CD4-positive, alpha-beta T cell treated with Interleukin-6 for 4 hours (primary cell): Measurements from ENCODE around the gene CCDC154.

Source experiments
- DNase-seq: peaks from one replicate; pipeline ENCODE4 v3.0.0-alpha.2; 2020; ENCODE audit warnings: mixed read lengths

CCDC154 gene

DNA sequence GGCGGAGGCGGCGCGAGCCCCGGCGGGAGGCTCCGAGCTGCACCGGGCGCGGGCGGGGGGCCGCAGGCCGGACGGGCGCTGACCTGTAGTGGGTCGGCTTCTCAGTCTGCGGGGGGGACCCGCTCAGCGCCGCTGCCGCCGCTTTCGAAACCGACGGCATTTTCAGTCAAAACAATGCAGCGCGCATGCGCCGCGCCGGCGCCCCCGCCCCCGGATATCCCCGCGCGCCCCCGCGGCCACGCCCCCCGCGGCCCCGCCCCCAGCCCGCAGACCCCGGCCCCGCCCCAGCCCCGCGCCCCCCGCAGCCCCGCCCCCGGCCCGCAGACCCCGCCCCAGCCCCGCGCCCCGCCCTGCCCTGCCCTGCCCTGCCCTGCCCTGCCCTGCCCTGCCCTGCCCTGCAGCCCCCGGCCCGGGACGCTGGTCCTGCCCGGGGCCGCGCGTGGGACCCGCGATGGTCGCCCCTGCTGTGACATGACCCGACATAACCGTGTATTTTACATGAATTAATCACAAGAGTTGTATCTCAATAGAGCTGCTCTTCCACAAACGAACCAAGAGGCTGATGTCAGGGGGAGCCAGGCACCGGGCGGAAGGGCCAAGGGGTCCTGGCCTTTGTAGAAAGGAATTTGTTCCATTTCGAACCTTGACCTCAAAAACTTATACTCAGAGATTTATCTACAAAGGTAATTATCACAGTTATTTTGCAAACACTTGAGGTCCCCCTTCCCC, 29.7 kb downstream of the CCDC154 start, which contains the start of gene UNKL:
TSS of gene UNKL (minus strand) at position 173 of the 729 bp plus-strand sequence. CDS start at position 160, 13 bp downstream.
- peak; percentile 92 for DNase-seq

DNA sequence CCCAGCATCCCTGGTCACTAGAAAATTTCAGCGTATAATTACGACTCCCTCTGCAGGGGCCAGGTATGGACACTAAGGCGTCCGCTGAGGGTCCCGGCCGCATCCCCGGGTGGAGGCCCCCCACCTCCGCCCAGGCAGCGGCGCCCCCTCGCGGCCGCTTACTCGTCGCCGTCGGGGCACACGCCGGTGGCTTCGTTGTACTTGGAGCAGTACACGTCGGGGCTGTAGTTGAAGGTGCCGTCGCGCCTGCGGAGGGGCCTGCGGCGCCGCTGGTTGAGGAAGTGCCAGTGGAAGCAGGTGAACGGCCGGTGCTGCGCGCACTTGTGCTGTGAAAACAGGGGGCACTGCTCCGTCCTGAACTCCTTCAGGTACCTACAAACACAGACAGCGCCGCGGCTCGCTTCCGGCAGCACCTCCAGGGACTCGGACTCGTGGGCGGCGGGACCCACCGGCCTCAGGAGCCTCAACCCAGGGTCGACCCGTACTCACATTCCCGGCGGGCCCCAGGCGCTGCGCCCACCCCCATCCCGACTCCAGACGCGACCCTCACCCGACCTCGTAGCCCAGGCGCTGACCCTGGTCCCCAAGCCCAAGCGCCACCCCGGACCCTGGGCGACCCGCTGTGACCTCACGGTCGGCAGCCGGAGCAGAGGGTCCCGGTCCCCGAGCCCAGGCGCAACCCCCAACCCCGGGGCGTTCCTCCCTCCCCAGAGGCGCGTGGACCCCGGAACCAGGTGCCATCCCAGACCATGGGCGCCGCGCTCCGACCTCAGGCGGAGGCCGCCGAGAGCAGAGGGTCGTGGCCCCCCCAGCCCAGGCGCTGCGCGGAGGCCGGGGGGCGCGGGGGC, 30.4 kb downstream of the CCDC154 start:
- peak; percentile 66 for DNase-seq

DNA sequence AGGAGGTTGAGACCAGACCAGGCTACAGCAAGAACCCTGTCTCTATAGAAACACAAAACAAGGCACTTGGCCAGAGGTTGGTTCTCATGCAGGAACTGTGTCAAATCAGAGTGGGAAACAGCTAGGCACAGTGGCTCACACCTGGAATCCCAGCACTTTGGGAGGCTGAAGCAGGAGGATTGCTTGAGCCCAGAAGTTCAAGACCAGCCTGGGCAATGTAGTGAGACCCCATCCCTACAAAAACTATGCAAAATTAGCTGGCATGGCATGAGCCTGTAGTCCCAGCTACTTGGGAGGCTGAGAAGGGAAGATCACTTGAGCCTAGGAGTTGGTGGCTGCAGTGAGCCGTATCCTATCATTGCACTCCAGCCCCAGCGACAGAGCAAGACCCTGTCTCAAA, 31.5 kb downstream of the CCDC154 start:
- DNase-seq: no peak

DNA sequence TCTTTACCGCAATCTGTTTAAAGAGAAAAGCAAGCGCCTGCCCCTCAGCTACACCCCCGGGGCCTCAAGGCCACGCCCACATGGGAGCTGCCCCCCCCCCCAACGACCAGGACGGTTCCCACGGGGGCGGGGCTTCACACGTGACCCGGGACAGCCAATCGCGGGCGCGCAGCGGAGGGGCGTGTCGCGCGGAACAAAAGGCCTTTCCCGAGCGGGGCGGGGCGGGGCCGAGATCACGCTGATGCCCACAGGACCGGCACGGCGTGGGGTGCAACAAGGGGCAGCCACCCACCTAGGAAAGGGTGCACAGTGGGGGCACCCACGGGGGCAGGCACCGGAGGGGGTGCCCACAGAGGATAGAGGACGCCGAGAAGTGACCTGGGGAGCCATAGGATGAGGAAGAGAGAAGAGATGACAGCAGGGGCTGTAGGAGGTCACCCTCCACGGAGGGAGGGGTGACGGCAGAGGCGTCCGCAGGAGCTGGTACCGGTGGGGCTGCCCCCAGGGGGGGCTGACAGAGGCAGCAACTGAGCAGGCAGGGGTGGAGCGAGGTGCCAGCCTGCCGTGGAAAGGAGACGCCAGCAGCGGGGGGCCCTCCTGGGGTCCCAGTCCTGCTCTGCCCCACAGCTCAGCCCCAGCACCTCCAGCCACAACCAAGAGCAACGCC, 36.1 kb downstream of the CCDC154 start:
- peak; percentile 97 for DNase-seq

DNA sequence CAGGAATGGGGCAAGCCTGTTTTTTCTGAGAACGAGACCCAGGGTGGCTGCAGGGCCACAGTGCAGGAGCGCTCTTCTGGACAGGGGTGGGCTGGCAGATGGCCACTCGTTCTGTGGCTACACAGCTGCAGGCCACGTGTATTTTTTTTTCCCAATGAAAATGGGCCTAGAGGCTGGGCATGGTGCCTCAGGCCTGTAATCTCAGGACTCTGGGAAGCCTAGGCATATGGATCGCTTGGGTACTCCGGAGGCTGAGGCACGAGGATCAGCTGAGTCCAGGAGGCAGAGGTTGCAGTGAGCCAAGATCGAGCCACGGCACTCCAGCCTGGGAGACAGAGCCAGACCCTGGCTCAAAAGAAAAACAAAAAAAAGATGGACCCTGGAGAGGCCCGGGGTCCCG, 36.6 kb downstream of the CCDC154 start:
- no peak for DNase-seq

DNA sequence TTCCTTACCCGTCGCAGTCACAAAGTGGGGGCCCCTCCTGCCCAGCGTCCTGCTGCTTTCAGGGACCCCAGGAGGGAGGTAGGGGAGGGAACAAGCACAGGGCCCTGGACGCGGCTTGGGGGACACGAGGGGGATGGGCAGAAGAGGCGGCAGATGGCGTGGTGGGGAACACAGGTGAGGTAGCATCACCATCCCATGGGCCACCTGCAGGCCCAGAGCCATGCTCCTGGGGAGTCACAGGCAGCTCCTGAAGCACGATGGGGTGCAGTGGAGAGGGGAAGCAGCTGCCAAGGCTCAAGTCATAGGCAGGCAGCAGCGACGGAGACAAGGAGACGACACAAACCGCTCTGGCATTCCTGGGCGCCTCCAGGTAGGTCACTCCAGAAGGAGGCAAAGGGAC, 40.6 kb downstream of the CCDC154 start:
- DNase-seq: no peak

DNA sequence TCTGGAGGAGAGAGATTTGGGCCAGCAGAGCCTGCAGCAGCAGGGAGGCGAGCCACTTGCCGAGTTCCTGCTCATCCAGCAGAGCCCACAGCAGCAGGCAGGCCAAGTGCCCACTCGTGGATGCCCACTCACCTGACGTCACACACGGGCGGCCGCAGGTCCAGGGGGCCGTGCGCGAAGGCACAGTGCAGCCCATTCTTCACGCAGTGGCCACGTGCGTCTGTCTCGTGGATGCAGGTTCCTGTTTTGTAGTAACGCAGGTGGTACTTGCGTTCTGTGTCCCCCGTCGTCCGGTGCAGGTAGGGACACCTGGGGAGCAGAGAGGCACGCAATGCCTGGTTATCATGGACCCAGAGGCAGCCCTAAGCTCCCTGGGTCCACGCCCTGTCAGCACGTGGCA, 41.3 kb downstream of the CCDC154 start:
- no peak for DNase-seq

DNA sequence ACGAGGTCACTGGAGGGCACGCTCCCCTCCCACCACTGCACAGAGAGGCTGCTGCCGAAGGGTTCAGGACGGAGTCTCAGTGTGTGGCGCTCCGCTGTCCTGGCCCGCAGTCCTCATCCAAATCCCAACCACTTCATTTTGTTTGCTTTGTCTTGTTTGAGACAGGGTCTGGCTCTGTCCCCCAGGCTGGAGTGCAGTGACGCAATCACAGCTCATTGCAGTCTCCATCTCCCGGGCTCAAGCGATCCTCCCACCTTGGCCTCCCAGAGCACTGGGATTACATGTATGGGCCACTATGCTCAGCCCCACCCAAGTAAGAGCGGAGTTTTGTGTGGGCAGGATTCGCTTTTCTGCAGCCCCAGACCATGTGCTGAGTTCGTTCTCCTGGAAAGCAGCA, 42.6 kb downstream of the CCDC154 start:
- DNase-seq: no peak

DNA sequence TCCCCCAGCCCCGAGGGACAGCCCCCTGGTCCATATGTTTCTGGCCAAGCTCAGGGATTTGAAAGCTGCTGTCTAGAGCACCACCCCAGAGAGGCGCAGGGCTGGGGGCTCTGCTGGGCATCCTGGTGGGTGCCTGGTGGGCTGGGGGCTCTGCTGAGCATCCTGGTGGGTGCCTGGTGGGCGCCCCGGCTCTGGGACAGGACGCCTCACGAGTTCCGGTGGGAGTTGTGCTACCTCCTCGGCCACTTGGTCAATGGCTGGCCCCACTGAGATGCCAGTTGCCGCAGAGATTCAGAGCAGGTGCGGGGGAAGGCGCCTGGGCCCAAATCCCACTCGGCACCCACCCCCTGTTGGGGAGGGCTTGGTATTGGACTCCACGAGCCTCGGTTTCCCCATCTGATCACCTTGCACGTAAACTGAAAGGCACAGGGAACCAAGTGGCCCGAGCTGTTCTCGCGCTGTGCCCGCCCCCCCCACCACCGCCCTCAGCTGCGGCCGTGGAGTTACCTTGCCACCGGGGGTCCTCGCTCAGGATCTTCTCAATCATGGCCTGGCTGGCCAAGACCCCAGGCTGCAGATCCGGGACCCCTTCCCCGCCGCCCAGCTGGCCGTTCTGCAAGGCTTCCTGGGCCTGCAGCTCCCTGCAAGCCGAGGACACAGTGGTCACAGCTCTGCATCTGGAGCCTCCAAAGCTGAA, 43.1 kb downstream of the CCDC154 start:
- DNase-seq: no peak

DNA sequence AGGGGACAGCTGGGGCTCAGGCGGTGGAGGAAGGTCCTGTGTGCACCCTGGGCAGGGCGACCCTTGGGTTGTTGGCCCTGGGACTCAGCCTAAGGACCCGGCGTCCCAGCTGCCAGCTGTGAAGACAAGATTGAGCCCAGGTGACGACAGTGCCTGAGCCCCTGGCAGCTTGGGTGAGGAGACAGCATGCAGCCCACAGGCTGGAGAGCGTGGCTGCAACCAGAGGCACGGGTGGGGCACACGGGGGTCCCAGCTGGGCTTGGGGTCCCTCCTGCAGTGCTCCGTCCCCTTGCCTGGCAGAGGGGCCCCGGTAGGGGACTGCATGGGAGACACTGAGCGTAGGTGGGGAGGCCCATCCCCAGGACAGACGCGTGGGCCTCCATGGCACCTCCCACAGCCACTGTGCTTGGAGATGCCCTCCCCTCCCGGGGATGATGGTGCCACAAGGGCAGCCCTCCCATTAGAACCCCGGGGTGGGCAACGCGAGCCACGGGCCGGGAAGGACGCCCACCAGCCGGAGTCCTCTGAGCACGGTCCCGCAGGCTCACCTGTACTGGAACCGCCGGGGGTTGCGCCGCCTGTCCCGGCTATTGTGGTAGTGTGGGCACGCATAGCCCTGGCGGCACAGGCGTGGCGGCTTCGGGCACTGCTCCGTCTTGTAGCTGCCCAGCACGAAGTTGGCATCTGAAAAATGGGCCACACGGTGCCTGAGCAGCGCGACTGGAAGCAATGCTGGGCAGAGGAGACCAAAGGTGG, 45.4 kb downstream of the CCDC154 start:
- DNase-seq: no peak

DNA sequence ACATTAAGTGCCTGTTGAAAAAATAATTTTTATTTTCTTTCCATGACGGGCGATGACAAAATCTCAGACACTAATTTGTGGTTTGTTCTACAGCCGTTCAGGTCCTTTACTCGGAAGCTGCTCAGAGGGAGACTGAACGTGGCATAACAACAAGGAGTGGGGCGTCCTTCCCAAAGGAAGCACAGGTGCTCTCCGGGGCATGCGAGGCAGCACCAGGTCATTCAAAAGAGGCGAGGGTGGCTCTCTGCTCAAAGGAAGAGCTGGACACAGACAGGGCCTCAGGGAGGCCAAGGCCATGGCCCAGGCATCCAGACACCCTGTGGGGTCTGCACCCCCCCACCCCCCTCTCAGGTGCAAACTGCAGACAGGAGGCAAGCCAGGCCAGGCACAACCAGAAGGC, 46.0 kb downstream of the CCDC154 start:
- no peak for DNase-seq

DNA sequence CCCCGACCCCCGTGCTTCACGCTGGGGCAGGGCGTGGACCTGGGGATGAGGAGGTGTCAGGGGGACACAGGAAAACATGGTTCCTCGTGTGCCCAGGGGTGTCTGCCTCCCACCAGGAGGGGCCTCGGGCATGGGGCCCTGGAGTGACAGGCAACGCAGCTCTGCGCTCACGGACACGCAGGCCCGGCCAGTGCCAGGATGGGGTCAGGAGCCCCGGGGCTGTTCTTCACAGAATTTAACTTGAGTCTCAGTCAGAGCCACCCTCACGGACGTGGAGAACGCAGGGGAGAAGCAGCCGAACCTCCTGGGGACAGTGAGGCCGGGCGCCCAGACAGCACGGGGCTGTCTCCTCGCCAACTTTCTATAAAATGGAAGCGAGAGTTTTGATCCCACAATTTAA, 46.6 kb downstream of the CCDC154 start:
- DNase-seq: no peak

DNA sequence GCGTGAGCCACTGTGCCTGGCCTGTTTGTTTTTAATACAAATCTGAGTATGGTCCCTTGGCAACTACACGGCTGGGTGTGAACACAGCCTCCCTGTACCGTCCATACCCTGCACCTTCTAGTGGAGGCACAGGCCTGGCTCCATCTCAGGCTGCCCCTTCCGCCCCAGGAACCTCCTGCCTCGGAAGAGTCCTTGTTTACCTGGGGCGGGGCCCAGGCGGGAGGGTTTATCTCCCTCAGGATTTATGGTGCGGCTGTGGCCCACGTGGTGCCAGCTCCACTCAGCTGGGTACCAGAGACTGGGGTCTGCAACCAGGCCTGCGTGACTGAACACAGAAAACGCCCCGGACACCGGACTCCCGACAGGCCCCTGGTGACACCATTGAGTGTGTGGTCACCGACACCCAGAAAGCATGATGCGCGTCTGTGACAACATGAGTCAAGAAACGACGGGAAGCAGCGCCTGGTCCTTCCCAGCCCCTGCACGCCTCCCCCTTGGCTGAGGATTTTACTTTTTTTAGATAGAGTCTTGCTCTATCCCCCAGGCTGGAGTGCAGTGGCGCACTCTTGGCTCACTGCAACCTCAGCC, 48.8 kb downstream of the CCDC154 start:
- no peak for DNase-seq

DNA sequence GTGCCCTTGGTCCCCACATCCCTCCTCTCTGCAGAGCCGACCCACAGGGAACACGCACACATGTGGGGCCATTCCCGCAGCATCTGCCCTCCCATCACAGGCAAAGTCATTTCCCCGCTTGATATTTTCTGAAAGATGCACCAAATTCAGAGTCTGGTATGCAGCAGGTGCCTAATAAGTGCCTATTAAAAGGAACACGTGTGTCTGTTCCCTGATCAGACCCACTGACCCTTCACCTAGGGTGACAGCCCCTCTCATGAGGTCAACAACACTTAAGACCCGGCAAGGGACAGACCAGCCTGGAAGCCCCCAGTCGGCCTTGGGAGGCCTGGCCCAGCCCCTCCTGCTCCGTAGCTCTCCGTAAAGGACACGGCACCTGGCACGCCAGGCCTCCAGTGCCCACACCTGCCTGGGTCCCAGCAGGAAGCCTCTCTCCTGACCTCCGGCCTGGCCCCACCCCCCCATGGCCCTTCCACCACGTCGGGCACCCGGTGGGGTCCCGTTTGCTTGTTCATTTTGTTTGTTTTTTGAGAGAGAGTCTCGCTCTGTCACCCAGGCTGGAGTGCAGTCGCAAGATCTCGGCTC, 49.9 kb downstream of the CCDC154 start:
- DNase-seq: no peak

DNA sequence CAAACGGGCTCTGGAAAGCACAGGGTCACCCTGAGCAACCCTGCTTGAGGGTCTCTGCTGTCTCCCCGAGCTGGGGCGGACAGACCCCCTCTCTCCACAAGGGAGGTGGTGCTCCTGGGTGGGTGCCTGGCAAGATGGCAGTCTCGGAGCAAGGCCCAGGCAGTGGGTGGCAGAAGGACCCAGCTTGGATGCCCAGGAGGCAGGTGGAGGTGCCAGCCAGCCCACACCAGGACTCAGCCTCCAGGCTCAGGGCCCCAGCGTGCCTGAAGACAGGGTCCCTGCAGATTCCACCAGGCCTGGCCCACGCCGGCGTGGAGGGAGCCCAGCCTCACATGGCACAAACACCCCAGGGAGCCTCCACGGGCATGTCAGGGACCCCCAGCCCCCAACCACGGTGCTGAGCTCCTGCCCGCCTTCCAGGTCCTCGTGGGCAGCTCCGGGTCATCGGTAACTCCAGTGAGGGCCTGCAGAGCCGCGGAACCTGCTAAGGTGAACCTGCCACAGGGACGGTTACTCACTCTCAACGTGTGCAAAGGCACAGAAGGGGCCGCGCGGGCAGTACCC, 50.7 kb downstream of the CCDC154 start:
- DNase-seq: no peak

DNA sequence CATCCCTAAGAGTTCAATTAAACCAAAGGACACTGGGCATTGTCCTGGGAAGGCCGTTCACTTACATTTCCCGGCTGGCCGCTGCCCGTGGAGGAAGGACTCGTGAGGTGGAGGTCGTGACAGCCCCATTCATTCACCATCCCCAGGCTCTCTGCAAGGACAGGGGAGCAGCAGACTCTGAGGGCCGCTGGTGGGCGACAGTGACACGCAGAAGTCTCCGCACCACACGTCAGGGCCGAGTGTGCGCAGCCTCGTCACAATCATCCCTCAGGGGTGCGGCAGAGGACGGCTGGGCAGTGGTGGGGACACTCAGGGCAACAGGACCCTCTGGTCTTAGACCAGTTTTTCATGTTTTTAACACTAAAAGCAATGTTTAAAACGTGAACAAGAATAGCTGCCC, 51.5 kb downstream of the CCDC154 start:
- no peak for DNase-seq

DNA sequence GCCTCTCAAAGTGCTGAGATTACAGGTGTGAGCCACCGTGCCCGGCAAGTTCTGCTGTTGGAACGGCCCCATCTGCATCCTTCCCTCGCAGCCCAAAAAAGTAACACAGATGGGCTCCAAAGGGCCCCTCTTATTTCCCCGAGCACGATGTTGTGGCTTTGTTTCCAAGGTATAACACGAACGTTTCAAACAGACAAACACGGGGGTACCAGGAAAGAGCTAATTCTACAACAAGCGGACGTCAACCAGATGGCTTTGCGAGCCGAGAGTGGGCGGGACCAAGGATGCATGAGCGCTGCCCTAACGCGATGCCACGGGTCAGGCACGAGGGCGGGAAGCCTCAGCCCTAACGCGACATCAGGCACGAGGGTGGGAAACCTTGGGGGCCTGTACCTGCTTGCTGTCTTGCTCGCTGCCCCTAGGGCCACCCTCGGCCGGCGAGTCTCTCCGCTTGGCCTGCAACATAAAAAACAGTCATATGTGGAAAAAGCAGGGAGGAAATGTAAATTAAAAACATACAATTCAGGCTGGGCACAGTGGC, 54.0 kb downstream of the CCDC154 start:
- no peak for DNase-seq

DNA sequence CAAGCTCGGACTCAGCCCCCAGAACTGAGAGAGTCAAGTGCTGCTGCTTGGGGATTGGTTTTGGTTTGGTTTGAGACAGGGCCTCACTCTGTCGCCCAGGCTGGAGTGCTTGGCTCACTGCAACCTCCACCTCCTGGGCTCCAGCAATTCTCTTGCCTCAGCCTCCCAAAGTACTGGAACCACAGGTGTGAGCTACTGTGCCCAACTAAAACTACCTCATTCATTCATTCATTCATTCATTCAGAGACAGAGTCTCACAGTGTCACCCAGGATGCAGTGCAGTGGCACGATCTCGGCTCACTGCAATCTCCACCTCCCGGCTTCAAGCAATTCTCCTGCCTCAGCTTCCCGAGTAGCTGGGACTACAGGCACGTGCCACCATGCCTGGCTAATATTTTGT, 54.6 kb downstream of the CCDC154 start:
- DNase-seq: no peak

DNA sequence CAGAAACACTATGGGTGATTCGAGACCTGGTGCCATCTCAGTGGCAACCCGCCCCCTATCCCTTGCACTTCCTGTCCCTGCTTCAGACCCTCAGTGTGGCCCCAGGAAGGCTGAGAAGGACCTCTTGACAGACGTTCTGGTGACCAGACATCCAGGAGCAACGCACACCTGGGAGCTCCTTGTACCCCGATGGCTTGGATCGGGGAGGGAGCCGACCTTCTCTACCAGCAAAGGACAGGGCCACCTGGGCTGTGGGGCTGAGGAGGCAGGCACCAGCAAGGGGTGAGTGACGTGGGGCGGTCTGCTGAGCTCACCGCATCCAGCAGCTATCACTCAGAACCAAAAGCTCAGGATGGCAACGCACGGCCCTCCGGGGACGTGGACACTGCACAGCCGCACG, 57.0 kb downstream of the CCDC154 start:
- DNase-seq: no peak

DNA sequence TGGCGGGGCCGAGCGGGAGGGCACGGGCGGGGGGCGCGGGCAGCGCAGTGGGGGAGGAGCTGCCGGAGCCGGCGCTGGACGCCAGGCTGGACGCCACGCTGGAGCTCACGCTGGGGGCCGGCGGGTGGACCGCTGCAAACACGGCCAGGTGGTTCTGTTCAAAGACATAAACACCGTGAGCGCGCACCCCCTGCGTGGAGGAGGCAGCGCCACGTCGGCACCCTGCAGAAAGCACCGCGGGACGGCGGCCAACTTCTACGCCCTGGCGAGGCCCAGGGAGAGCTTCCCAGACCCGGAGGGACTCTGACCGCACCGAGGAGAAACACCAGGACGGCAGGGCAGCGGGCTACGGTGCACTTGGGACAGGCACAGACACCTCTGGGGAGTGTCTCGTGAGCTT, 59.1 kb downstream of the CCDC154 start:
- no peak for DNase-seq
